Glomerular visceral epithelial cell (primary cell): ENCODE results near the gene TTC12.
A peak's percentile ranks its signal among the peaks of the same experiment; 100 is the strongest.
"Not testable (repeated sequence)": the region's sequence is repeated elsewhere in the genome, so short reads cannot be mapped to it uniquely, and the experiment has no call there.

Source experiments
- DNase-seq: peaks from one replicate; pipeline ENCODE4 v3.0.0-alpha.2; 2016; ENCODE audit errors: extremely low spot score

Gene TTC12

GRCh38 chr11:113286509-113287497 is 27.6 kb upstream of the TTC12 start:
- peak; percentile 29 for DNase-seq

DNA sequence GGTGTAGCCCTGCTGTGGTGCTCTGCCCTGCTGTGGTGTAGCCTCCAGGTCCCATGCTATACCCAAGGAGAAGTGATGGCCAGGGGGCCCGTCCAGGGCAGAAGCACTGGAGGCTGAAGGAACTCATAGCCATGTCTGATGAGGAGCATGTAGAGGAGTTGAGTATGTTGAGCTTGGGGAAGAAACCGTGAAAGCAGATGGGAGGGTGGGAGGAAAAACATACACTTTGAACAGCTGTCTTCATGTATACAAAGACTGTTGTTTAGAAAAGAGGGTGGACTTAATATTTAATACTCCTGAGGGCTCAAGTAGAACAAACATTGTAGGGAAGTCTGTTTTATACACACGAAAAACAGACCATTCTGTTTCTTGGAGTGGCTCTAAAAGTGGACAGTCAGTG is 26.6 kb upstream of the TTC12 start:
- no peak for DNase-seq

DNA sequence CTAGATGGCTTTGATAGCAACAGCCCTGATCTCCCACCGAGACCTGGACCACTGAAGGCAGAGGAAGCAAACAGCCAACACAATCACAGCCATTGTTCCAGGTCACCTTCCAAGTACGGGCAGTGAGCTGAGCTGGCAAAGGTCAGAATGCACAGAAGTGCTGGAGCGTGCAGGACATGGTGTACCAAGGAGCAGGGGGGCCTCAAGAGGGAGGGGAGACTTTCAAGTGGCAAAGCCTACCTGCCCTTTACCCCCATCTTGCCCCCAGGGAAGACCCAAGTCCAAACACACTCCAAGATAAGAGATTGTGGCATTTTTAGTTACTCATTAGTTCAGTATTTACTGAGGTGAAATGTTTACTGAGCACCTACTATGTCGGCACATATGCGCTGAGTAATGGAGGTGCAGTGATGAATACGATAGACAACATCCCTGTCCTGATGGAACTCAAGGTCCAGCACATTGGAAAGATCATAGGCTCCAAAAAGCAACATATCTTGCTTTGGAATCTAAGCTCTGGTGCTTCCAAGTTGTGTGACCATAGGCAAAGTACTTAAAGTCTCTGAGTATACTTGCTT is 26.0 kb upstream of the TTC12 start:
- DNase-seq = no peak

DNA sequence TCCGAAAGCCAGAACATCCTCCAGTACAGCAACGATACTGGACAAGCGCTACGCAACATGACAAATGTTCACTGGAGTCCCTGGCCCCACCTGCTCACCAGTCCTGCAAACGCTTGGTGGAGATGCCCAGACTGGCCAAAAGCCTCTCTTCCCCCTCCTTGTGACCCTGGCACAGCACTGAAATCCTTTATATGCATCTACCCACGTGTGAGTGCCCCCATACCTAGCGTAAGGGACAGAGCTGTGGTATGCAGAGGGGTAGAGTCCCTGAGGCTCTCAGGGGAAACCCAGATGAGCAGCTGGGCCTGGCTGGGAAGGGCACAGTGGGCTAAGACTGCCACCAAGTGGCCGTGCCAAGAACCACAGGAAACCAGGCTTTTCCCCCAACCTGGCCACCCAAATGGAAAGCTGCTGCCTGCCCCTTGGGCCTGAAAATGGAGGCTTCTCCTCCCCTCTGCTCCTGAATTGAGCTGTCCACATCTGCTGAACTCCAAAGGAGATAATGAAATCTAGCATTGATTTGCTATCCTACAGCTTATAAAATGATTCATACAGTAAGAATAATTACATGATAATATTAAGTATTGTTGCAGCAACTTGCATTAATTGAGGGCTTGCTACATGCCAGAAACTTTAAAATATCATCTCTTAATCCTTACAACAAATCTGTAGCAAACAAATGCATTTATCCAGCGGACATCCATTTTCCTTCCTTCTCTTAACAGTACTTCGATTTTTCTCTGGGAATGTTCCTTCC is 24.8 kb upstream of the TTC12 start:
- DNase-seq = peak; percentile 58

GRCh38 chr11:113293936-113294335 is 20.4 kb upstream of the TTC12 start:
- DNase-seq = no peak

- DNase-seq = no peak
Measured at GRCh38 chr11:113295993-113296392, 18.4 kb upstream of the TTC12 start.

GRCh38 chr11:113296447-113297205 is 17.8 kb upstream of the TTC12 start:
- DNase-seq = no peak

GRCh38 chr11:113298496-113298895 is 15.9 kb upstream of the TTC12 start:
- DNase-seq = not testable (repeated sequence)

DNA sequence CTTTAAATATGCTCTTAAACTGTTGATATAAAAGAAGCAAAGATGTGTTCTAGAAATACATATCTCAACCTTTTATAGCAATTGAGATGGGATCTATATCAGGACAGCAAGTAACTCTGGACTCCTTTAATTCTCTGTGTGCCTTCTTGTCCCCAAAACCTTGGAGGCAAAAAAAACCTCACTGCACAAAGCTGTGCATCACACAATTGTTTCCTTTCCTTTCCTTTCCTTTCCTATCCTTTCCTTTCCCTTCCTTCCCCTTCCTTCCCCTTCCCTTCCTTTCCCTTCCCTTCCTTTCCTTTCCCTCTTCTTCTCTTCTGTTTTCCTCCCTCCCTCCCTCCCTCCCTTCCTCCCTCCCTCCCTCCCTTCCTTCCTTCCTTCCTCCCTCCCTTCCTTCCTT is 9.5 kb upstream of the TTC12 start:
- no peak for DNase-seq

- DNase-seq = peak; percentile 70
Measured at GRCh38 chr11:113305440-113306336, 8.7 kb upstream of the TTC12 start.

GRCh38 chr11:113308601-113309000 is 5.8 kb upstream of the TTC12 start:
- DNase-seq = no peak

- DNase-seq = peak; percentile 47
Measured at GRCh38 chr11:113311536-113311935, 2.8 kb upstream of the TTC12 start.

GRCh38 chr11:113313601-113314000 is 782 bp upstream of the TTC12 start:
- DNase-seq = peak; percentile 17

DNA sequence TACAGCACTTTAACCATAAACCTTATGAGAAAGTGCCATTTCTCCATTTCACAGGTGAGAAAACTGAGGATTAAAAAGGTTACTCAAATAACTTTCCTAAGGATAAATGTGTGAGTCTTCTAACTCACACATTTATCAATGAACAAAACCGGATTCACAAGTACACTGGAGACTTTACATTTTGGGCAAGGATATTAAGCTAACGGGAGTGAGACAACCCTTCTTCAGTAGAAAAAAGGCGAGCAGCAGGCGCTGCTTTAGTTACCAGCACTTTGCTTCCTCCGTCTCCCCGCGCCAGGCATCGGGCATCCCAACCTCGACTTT is 356 bp upstream of the TTC12 start:
- DNase-seq = no peak

GRCh38 chr11:113315811-113316210 is 1.4 kb downstream of the TTC12 start:
- DNase-seq = no peak

GRCh38 chr11:113316256-113316655 is 1.9 kb downstream of the TTC12 start:
- DNase-seq = no peak

DNA sequence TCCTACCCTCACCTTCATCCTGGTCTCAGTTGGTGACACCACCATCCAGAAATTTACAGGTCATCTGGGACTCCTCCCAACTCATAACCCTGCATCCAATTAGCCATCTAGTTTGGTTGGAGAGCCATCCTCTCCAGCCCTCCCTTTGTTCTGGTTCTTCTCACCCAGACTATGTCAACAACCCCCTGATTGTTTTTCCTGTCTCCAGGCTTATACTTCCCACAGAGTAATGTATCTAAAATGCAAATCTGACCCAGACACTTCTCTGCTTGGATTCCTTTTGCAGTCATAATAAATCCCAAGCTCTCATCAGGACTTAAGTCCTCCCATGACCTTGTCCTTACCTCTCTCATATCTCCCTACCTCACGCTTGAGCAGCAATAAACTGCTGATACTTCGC is 3.0 kb downstream of the TTC12 start:
- DNase-seq = no peak

DNA sequence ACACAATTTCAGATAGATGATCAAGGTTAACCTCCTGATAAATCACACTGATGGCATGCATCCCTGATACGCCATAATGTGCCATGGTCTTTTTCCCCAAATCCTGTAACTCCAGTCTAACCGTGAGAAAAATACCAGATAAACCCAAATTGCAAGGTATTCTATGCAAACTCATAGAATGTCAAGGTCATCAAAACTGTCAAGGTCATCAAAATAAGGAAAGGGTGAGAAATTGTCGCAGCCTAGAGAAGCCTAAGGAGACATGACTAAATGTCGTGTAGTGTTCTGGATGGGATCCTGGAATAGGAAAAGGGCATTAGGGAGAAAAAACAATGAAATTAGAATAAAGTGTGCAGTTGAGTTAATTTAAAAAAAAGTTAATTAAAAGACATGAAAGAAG is 4.7 kb downstream of the TTC12 start:
- DNase-seq = no peak

DNA sequence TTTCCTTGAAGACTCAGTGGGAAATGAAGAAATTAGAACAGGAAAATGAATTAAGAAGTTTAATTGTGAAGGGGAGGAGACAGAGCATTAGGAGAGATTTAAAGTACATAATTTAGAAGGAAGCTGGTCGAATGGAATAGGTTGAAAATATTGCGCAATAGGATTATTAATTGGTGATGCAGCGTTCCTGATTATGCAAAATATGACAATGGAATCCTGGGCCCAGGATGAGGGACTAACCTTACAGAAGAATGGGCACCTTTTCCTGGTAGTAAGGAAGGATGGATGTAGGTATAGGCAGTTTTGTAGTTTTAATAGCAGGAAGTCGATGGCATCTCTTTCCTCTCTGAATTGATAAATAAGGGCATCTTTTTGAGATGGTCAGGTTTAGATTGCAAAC is 7.8 kb downstream of the TTC12 start:
- no peak for DNase-seq

- no peak for DNase-seq
Measured at GRCh38 chr11:113324250-113324649, 9.9 kb downstream of the TTC12 start.

DNA sequence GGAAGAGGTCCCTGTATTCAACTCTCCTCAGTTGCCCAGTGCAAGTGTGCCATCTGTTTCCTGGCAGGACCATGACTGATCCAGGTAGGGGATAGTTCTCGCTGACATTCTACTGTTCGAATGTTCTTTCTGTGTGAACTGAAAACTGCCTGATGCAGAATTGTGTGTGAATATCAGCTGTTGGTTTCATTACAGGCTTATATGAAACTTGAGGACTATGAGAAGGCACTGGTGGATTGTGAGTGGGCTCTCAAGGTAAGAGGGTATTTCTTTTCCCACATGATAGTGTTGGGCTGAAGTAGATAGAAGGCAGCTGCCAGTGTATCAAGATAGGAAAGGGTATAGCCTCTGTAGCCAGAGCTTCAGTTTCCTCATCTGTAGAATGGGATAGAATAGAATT is 15.3 kb downstream of the TTC12 start:
- no peak for DNase-seq
